Stimulated activated CD4-positive, alpha-beta T cell treated with anti-CD3 and anti-CD28 coated beads, Interleukin-4, amount 100 ng/mL, for 48 hours (primary cell): Measurements from ENCODE around the gene PHKB.
"Not testable (repeated sequence)": the region's sequence is repeated elsewhere in the genome, so short reads cannot be mapped to it uniquely, and the experiment has no call there.

Experiments
- DNase-seq, 2 donors: peaks; one replicate each; pipeline ENCODE4 v3.0.0-alpha.2; 2020; ENCODE audit warnings: low read depth in 2 of 2

The PHKB gene

GRCh38 chr16:47469227-47469626 lies 8.1 kb downstream of the PHKB start:
- DNase-seq = no peak

GRCh38 chr16:47470211-47470610 lies 9.1 kb downstream of the PHKB start:
- DNase-seq = no peak

- no peak for DNase-seq
These were observed 9.7 kb downstream of the PHKB start for GRCh38 chr16:47470810-47471209.

GRCh38 chr16:47473004-47473403 lies 11.9 kb downstream of the PHKB start:
- not testable (repeated sequence) for DNase-seq

GRCh38 chr16:47473792-47474191 lies 12.7 kb downstream of the PHKB start:
- DNase-seq = no peak

GRCh38 chr16:47475786-47476185 lies 14.7 kb downstream of the PHKB start:
- no peak for DNase-seq

- DNase-seq = no peak
These were observed 15.7 kb downstream of the PHKB start for GRCh38 chr16:47476654-47477345.

GRCh38 chr16:47477679-47478078 lies 16.5 kb downstream of the PHKB start:
- DNase-seq = no peak

- DNase-seq = no peak
These were observed 19.3 kb downstream of the PHKB start for GRCh38 chr16:47480410-47480809.

- no peak for DNase-seq
These were observed 20.7 kb downstream of the PHKB start for GRCh38 chr16:47481698-47482374.

GRCh38 chr16:47483616-47484015 lies 22.5 kb downstream of the PHKB start:
- DNase-seq = no peak

GRCh38 chr16:47486856-47487255 lies 25.7 kb downstream of the PHKB start:
- no peak for DNase-seq

- no peak for DNase-seq
These were observed 26.9 kb downstream of the PHKB start for GRCh38 chr16:47488051-47488450.

GRCh38 chr16:47490471-47490870 lies 29.3 kb downstream of the PHKB start:
- no peak for DNase-seq

- no peak for DNase-seq
These were observed 30.9 kb downstream of the PHKB start for GRCh38 chr16:47492036-47492427.

GRCh38 chr16:47492428-47493377 lies 31.6 kb downstream of the PHKB start:
- peak in 1 of 2 donors; percentile 2 for DNase-seq

- no peak for DNase-seq
These were observed 32.5 kb downstream of the PHKB start for GRCh38 chr16:47493381-47494337.

- no peak for DNase-seq
These were observed 38.1 kb downstream of the PHKB start for GRCh38 chr16:47499080-47499699.

- no peak for DNase-seq
These were observed 38.7 kb downstream of the PHKB start for GRCh38 chr16:47499700-47500264.

- no peak for DNase-seq
These were observed 42.8 kb downstream of the PHKB start for GRCh38 chr16:47503936-47504335.
